Measurements from ENCODE around the gene FBXL17.

The FBXL17 gene

GRCh38 chr5:108260858-108261170, 121.1 kb downstream of the FBXL17 start:
- Histone ChIP-seq H3K4me1 (ENCODE audit: low read length) (no peaks in the 10 kb centered on the region), H3K36me3 (replicated peaks; ENCODE audit: low read depth, low read length) (no peaks in the 10 kb centered on the region), H3K4me3 (ENCODE audit: low read length) (peak overlapping the region; percentile 80; the same call in 1 of the 2 replicates), H3K27me3 (ENCODE audit: low read depth, low read length) (no peaks in the 10 kb centered on the region), H3K27ac (ENCODE audit: low read length) (no peak overlapping the region), H3K79me2 (ENCODE audit: low read length) (no peaks in the 10 kb centered on the region), H2AFZ (ENCODE audit: low read depth, low read length) (no peak overlapping the region), H3K9me3 (ENCODE audit: insufficient read depth, low read length) (no peaks in the 10 kb centered on the region), H4K20me1 (ENCODE audit: insufficient read depth, low read length) (no peaks in the 10 kb centered on the region), H3K4me2 (ENCODE audit: low read length) (peak overlapping the region; percentile 86; the same call in 1 of the 2 replicates), H3K9ac (ENCODE audit: low read length) (no peak overlapping the region)
- TF ChIP-seq CTCF (IDR thresholded peaks at IDR 0.05; ENCODE audit: low read depth, low read length) (no peak), EZH2phosphoT487 (IDR thresholded peaks at IDR 0.05; ENCODE audit: low read depth) (no peak)

GRCh38 chr5:108260117-108260857, 121.6 kb downstream of the FBXL17 start:
- H3K9me3 ChIP-seq (ENCODE audit: insufficient read depth, low read length) = no peaks in the 10 kb centered on the region
- no peaks in the 10 kb centered on the region for H3K36me3 ChIP-seq (replicated peaks; ENCODE audit: low read depth, low read length)
- no peaks in the 10 kb centered on the region for H4K20me1 ChIP-seq (ENCODE audit: insufficient read depth, low read length)
- no peaks in the 10 kb centered on the region for H3K79me2 ChIP-seq (ENCODE audit: low read length)
- H3K4me3 ChIP-seq (ENCODE audit: low read length) = peak overlapping the region; percentile 80
- no peaks in the 10 kb centered on the region for H3K27me3 ChIP-seq (ENCODE audit: low read depth, low read length)
- H3K4me1 ChIP-seq (ENCODE audit: low read length) = no peaks in the 10 kb centered on the region
- TF ChIP-seq CTCF (IDR thresholded peaks at IDR 0.05; ENCODE audit: low read depth, low read length) = peak; percentile 84
- TF ChIP-seq EZH2phosphoT487 (IDR thresholded peaks at IDR 0.05; ENCODE audit: low read depth) = no peak
- peak overlapping the region; percentile 74; the same call in 1 of the 2 replicates for H2AFZ ChIP-seq (ENCODE audit: low read depth, low read length)
- H3K9ac ChIP-seq (ENCODE audit: low read length) = peak overlapping the region; percentile 36; the same call in 1 of the 2 replicates
- peak overlapping the region; percentile 86 for H3K4me2 ChIP-seq (ENCODE audit: low read length)
- no peak overlapping the region for H3K27ac ChIP-seq (ENCODE audit: low read length)

GRCh38 chr5:108259306-108259705, 122.6 kb downstream of the FBXL17 start:
- no peak overlapping the region for H3K4me3 ChIP-seq (ENCODE audit: low read length)
- no peaks in the 10 kb centered on the region for H3K4me1 ChIP-seq (ENCODE audit: low read length)
- H3K79me2 ChIP-seq (ENCODE audit: low read length) = no peaks in the 10 kb centered on the region
- H3K27ac ChIP-seq (ENCODE audit: low read length) = no peak overlapping the region
- H4K20me1 ChIP-seq (ENCODE audit: insufficient read depth, low read length) = no peaks in the 10 kb centered on the region
- TF ChIP-seq CTCF (IDR thresholded peaks at IDR 0.05; ENCODE audit: low read depth, low read length) = no peak
- TF ChIP-seq EZH2phosphoT487 (IDR thresholded peaks at IDR 0.05; ENCODE audit: low read depth) = no peak
- no peak overlapping the region for H3K9ac ChIP-seq (ENCODE audit: low read length)
- no peak overlapping the region for H2AFZ ChIP-seq (ENCODE audit: low read depth, low read length)
- no peaks in the 10 kb centered on the region for H3K27me3 ChIP-seq (ENCODE audit: low read depth, low read length)
- H3K4me2 ChIP-seq (ENCODE audit: low read length) = no peak overlapping the region
- H3K36me3 ChIP-seq (replicated peaks; ENCODE audit: low read depth, low read length) = no peaks in the 10 kb centered on the region
- H3K9me3 ChIP-seq (ENCODE audit: insufficient read depth, low read length) = no peaks in the 10 kb centered on the region

- no peak for TF ChIP-seq CTCF (IDR thresholded peaks at IDR 0.05; ENCODE audit: low read depth, low read length)
- no peak for TF ChIP-seq EZH2phosphoT487 (IDR thresholded peaks at IDR 0.05; ENCODE audit: low read depth)
- Histone ChIP-seq H3K36me3 (replicated peaks; ENCODE audit: low read depth, low read length) (no peaks in the 10 kb centered on the region), H3K9ac (ENCODE audit: low read length) (no peak overlapping the region), H3K4me1 (ENCODE audit: low read length) (no peaks in the 10 kb centered on the region), H3K4me3 (ENCODE audit: low read length) (no peak overlapping the region), H3K4me2 (ENCODE audit: low read length) (no peak overlapping the region), H4K20me1 (ENCODE audit: insufficient read depth, low read length) (no peaks in the 10 kb centered on the region), H3K27ac (ENCODE audit: low read length) (no peak overlapping the region), H3K9me3 (ENCODE audit: insufficient read depth, low read length) (no peaks in the 10 kb centered on the region), H3K79me2 (ENCODE audit: low read length) (no peaks in the 10 kb centered on the region), H3K27me3 (ENCODE audit: low read depth, low read length) (no peaks in the 10 kb centered on the region), H2AFZ (ENCODE audit: low read depth, low read length) (no peak overlapping the region)
Measured at GRCh38 chr5:108257996-108258395, 123.9 kb downstream of the FBXL17 start.

Data from OCI-LY3 (cell line).